SU-DHL-6 (cell line): Measurements from ENCODE around the gene IQCN.

Source experiments
- H2AFZ ChIP-seq: fragments of 200-600 bp; sonication (generic); 2 replicates; pipeline ENCODE4 v1.6.1; 2014; ENCODE audit warnings: low read depth, mild to moderate bottlenecking, moderate library complexity, mixed read lengths, antibody characterized with exemption, low read length; ENCODE audit not compliant: severe bottlenecking
- H3F3A ChIP-seq: fragments of 200-600 bp; shearing (Covaris generic); 2 replicates; pipeline ENCODE4 v1.6.0; 2016; ENCODE audit warnings: antibody characterized with exemption, mild to moderate bottlenecking; ENCODE audit not compliant: insufficient read depth
- H3K27ac ChIP-seq: fragments of 200-600 bp; sonication (generic); 2 replicates; pipeline ENCODE4 v1.5.1; 2016; ENCODE audit warnings: low read depth, mild to moderate bottlenecking, low read length, moderate library complexity, mixed read lengths
- H3K27me3 ChIP-seq: fragments of 200-600 bp; sonication (generic), shearing (Covaris generic); 2 replicates; pipeline ENCODE4 v1.6.0; 2014; ENCODE audit warnings: mild to moderate bottlenecking, low read length
- H3K36me3 ChIP-seq: fragments of 200-600 bp; sonication (generic); 2 replicates; pipeline ENCODE4 v1.6.1; 2014; ENCODE audit warnings: mild to moderate bottlenecking, low read length, mixed read lengths
- H3K4me2 ChIP-seq: fragments of 300-600, 200-600 bp; shearing (Covaris generic), sonication (generic); 2 replicates; pipeline ENCODE4 v1.6.0; 2014; ENCODE audit warnings: low read length, low read depth, mild to moderate bottlenecking; ENCODE audit not compliant: poor library complexity, severe bottlenecking
- H3K4me3 ChIP-seq: fragments of 200-600 bp; sonication (generic); 2 replicates; pipeline ENCODE4 v1.5.1; 2014; ENCODE audit warnings: antibody characterized with exemption, low read length, mild to moderate bottlenecking, mixed read lengths; ENCODE audit not compliant: insufficient read depth, poor library complexity, severe bottlenecking
- H3K79me2 ChIP-seq: fragments of 200-600 bp; sonication (generic); 2 replicates; pipeline ENCODE4 v1.6.1; 2014; ENCODE audit warnings: mild to moderate bottlenecking, low read length, moderate library complexity; ENCODE audit not compliant: insufficient read depth
- H3K9ac ChIP-seq: fragments of 200-600 bp; sonication (generic); 2 replicates; pipeline ENCODE4 v1.7.0; 2014; ENCODE audit warnings: mild to moderate bottlenecking, low read length
- H3K9me2 ChIP-seq: fragments of 200-600 bp; sonication (generic); replicated peaks from 2 replicates; pipeline ENCODE4 v1.6.1; 2014; ENCODE audit warnings: low read length; ENCODE audit not compliant: insufficient read depth
- H3K9me3 ChIP-seq: fragments of 200-600 bp; sonication (generic); 2 replicates; pipeline ENCODE4 v1.6.1; 2014; ENCODE audit warnings: low read length, mixed read lengths; ENCODE audit not compliant: insufficient read depth
- H4K20me1 ChIP-seq: fragments of 200-600 bp; sonication (generic); 2 replicates; pipeline ENCODE4 v1.6.1; 2014; ENCODE audit warnings: low read depth, mild to moderate bottlenecking, antibody characterized with exemption, low read length, moderate library complexity, mixed read lengths
- CTCF ChIP-seq: fragments of 200-600 bp; sonication (generic); IDR thresholded peaks from one replicate; pipeline ENCODE4 v1.5.1; 2017; ENCODE audit warnings: antibody characterized with exemption, mild to moderate bottlenecking, low read length, moderate library complexity; ENCODE audit not compliant: insufficient read depth, poor library complexity, severe bottlenecking
- EZH2phosphoT487 ChIP-seq: fragments of 200-600 bp; sonication (generic), shearing (Covaris generic); conservative IDR thresholded peaks from 2 replicates; pipeline ENCODE4 v1.6.1; 2018; ENCODE audit warnings: mild to moderate bottlenecking, antibody characterized with exemption, low read length, moderate library complexity, mixed read lengths

The IQCN gene

GRCh38 chr19:18308051-18308947 lies 34.0 kb upstream of the IQCN start:
- Histone ChIP-seq H3K36me3 (no peaks in the 10 kb centered on the region), H3K4me2 (no peak overlapping the region), H2AFZ (no peak overlapping the region), H3K9me2 (no peaks in the 10 kb centered on the region), H3K27ac (no peak overlapping the region), H3K4me3 (no peak overlapping the region), H3K9ac (no peak overlapping the region), H3K79me2 (no peaks in the 10 kb centered on the region), H3K9me3 (no peaks in the 10 kb centered on the region), H3F3A (peaks cover 13% of the 10 kb centered on the region; the same call in 1 of the 2 replicates), H3K27me3 (no peaks in the 10 kb centered on the region), H4K20me1 (no peaks in the 10 kb centered on the region)
- TF ChIP-seq CTCF = no peak
- TF ChIP-seq EZH2phosphoT487 = no peak

- TF ChIP-seq EZH2phosphoT487 = no peak
- TF ChIP-seq CTCF = no peak
- no peaks in the 10 kb centered on the region for H3K79me2 ChIP-seq
- no peak overlapping the region for H3K4me2 ChIP-seq
- peaks cover 13% of the 10 kb centered on the region; the same call in 1 of the 2 replicates for H3F3A ChIP-seq
- no peaks in the 10 kb centered on the region for H3K36me3 ChIP-seq
- H3K9me3 ChIP-seq = no peaks in the 10 kb centered on the region
- no peak overlapping the region for H2AFZ ChIP-seq
- H3K9ac ChIP-seq = no peak overlapping the region
- H4K20me1 ChIP-seq = no peaks in the 10 kb centered on the region
- peak overlapping the region; percentile 39; the same call in 1 of the 2 replicates for H3K27ac ChIP-seq
- H3K27me3 ChIP-seq = no peaks in the 10 kb centered on the region
- no peaks in the 10 kb centered on the region for H3K9me2 ChIP-seq
- no peak overlapping the region for H3K4me3 ChIP-seq
Measured at GRCh38 chr19:18307271-18307681, 33.0 kb upstream of the IQCN start.

- no peaks in the 10 kb centered on the region for H3K36me3 ChIP-seq
- no peak overlapping the region for H3K4me3 ChIP-seq
- H3K4me2 ChIP-seq = no peak overlapping the region
Measured at GRCh38 chr19:18306888-18307260, 32.6 kb upstream of the IQCN start.

More at GRCh38 chr19:18306888-18307260, 32.6 kb upstream of the IQCN start:
- peaks cover 13% of the 10 kb centered on the region; the same call in 1 of the 2 replicates for H3F3A ChIP-seq
- H3K27ac ChIP-seq = peak overlapping the region; percentile 39
- TF ChIP-seq CTCF (no peak), EZH2phosphoT487 (no peak)
- no peaks in the 10 kb centered on the region for H3K9me2 ChIP-seq
- H4K20me1 ChIP-seq = no peaks in the 10 kb centered on the region
- H2AFZ ChIP-seq = no peak overlapping the region
- H3K79me2 ChIP-seq = no peaks in the 10 kb centered on the region
- no peak overlapping the region for H3K9ac ChIP-seq
- H3K9me3 ChIP-seq = no peaks in the 10 kb centered on the region
- no peaks in the 10 kb centered on the region for H3K27me3 ChIP-seq
